AG09319 (cell line): ENCODE data around the gene KRT2.

ENCODE experiments used
- DNase-seq: peaks from one replicate; pipeline ENCODE4 v3.0.0-alpha.2; 2010; ENCODE audit warnings: low read depth; ENCODE audit errors: extremely low read depth
- TF ChIP-seq, protein P1 (sequence below): IDR thresholded peaks from 2 replicates; pipeline ENCODE4 v1.5.1; 2011; ENCODE audit warnings: low read depth, mild to moderate bottlenecking, inconsistent platforms, low read length, moderate library complexity

Gene KRT2

DNA sequence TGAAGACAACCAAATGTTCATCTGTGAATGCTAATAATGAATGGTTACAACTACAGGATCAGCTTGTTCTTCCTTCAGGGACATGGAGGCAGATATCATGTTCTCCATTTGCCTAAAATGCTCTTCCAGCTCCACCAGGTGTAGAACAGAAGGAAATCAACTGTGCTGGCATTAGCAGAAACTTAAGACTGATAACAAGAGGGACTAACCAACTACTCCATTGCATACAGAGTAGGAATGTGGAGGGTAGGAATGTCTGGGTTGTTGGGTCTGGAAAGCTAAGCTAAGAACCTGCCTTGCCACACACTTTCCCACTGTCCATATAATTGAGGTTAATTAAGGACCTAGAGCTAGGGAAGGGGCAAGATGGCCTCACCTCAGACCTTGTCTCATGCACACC, 11.4 kb upstream of the KRT2 start:
- TF ChIP-seq, protein P1, sequence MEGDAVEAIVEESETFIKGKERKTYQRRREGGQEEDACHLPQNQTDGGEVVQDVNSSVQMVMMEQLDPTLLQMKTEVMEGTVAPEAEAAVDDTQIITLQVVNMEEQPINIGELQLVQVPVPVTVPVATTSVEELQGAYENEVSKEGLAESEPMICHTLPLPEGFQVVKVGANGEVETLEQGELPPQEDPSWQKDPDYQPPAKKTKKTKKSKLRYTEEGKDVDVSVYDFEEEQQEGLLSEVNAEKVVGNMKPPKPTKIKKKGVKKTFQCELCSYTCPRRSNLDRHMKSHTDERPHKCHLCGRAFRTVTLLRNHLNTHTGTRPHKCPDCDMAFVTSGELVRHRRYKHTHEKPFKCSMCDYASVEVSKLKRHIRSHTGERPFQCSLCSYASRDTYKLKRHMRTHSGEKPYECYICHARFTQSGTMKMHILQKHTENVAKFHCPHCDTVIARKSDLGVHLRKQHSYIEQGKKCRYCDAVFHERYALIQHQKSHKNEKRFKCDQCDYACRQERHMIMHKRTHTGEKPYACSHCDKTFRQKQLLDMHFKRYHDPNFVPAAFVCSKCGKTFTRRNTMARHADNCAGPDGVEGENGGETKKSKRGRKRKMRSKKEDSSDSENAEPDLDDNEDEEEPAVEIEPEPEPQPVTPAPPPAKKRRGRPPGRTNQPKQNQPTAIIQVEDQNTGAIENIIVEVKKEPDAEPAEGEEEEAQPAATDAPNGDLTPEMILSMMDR, result no peak
- DNase-seq, result no peak

DNA sequence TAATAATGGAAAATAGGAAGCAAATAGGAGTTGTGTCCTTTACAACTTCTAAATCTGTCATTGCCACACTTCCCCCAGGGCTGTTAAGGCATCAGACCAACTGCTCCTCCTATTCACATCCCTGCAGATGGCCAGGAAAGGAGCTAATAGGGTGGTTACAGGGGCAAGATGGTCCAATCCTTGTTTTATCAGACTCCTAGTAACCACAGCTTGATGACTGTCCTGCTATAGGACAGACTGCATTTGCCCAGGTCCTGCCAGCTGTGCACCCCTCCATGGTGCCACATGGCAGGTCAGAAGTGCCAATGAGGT, 10.9 kb upstream of the KRT2 start:
- TF ChIP-seq, protein P1, result no peak

DNA sequence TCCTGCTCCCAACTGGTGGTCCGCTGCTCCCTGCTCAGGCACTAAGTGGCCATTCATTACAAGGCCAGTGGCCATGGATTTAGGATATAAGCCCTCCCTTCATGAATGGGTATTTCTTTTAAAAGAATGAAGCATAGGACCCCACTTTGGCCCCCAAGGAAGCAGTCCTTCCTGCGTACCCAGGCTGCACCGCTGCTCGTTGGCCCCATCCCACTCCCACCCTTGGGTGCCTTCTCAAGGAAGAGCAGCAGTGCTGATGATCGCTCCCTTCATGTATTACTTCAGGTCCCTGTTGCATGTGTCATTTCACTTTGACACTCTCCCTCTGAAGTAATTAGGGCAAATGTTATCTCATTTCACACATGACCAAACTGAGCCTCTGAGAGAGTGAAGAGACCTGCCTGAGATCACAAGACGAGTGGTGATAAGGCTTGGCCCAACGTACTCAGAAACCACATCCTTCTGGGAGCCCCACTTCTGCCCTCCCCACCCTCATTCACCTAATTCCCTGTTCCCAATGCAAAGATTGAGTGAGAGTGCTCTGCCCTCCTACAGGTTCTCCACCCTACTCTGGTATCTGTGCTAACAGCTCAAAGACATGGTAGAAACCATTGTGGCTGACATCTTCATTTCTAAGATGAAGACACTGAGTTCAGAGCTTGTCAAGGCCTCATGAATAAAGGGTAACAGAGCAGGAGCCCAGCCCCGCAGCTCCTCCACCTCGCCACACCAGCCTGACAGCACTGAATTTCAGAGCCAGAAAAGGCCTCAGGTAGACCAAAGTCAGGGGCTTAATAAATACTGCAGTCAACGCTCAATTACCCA, 10.3 kb upstream of the KRT2 start:
- TF ChIP-seq, protein P1, result no peak
- DNase-seq, result no peak

More for the DNA sequence above, 10.9 kb upstream of the KRT2 start:
- DNase-seq, result no peak

DNA sequence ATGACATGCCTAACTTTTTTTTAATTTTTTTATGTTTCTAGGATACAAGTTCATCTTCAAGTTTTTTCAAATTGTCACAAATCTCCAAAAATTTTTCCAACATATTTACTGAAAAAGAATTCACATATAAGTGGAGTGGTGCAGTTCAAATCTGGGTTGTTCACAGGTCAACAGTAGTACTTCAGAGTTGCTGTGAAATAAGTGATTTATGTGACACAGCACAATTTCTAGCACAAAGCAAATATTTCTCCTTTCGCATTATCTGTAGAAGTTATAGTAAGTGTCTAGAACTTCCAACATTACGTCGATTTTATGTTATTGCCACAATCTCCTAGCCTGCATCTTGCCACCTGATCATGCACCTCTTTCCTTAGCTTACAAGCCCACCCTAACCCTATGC, 9.7 kb upstream of the KRT2 start:
- DNase-seq, result no peak
- TF ChIP-seq, protein P1, result no peak

DNA sequence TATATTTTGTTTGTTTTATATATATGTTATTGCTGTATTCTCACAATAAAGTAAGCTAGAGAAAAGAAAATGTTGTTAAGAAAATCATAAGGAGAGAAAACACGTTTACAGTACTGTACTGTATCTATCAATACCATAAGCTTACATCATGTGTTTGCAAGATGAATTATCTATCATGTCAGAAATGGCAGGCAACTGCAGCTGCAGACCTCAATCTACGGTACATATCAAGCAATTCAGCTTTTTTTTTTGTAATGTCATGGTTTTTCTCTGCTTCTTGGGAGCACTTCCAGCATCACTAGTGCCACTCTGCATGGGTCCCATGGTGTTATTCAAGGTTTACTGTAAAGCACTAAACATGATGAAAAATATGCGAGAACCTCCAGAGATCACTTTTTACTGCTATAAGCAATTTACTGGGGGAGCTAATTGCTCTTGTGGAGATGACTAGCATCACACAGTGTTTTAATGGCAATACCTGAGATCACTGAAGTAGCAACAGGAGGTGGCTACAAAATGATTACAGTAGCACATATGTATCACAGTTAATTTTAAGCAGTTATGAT, 9.0 kb upstream of the KRT2 start:
- TF ChIP-seq, protein P1, result no peak
- DNase-seq, result no peak

DNA sequence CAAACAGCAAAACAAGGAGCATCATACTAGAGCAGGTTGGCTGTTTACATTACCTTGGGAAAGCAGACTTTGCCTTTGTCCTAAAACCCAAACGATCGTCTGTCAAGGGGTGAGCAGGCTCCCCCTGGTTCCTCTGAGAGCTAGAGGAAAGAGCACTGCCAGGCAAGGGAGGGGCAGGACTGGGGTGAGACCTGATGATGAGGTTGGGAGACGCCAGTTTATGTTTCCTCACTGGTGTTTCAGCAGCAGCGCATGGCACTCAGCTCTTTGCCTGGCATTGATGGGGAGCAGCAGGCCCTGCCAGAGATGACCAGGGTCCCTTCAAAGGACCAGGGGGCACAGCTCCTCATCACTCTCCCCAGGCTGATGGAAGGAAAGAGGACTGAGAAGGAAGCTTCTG, 7.9 kb upstream of the KRT2 start:
- DNase-seq, result no peak
- TF ChIP-seq, protein P1, result no peak

DNA sequence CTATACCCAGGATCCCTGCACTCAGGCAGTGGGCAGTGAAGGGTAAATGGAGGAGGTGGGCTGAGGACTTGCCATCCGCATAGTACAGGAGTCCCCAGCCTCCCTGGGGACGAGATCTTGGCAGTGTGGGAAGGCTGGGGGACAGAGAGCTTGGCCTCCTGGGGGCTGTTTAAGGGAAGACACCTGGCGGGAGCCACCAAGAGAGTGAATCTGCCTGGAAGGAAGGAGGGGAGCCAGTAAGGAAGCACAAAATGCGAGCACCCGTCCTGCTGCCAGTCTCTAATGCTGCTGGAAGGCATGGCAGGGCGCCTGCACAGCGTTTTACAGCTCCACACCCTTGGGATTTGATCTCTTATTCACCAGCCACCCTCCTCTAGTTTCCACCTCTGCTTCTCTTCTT, 7.4 kb upstream of the KRT2 start:
- TF ChIP-seq, protein P1, result no peak

More for the DNA sequence above, 7.4 kb upstream of the KRT2 start:
- no peak for DNase-seq
